WTC11 (cell line): ENCODE measurements around the gene PTBP2. TPM values are rescaled to one million over a fixed set of nuclear protein-coding genes. Genes with fewer than 3 reads are reported as not detected.

Source experiments
- ATAC-seq: fragments of 200-7000 bp; cut with Tn5 transposase; 2 replicates; pipeline ENCODE4 v1.10.0; 2021; ENCODE audit warnings: mild to moderate bottlenecking, moderate library complexity
- CTCF ChIA-PET: fragments of 300-600 bp; sonication (Branson Sonifier 250); formaldehyde crosslinking; loops from one replicate; lab custom pipeline; 2021; ENCODE audit warnings: antibody characterized with exemption; lab: Charles Lee
- POLR2A ChIA-PET: fragments of 350-600 bp; sonication (Branson Sonifier 250); formaldehyde crosslinking; loops from one replicate; lab custom pipeline; 2021; ENCODE audit warnings: antibody characterized with exemption; lab: Charles Lee
- DNase-seq: peaks from one replicate; pipeline ENCODE4 v3.0.0; 2021; ENCODE audit warnings: low spot score
- H3K27ac Mint-ChIP-seq: 2 replicates; pipeline ENCODE4 v1.8.0; 2021; ENCODE audit warnings: mixed read lengths
- H3K27me3 Mint-ChIP-seq: 2 replicates; pipeline ENCODE4 v1.8.0; 2021; ENCODE audit warnings: low read depth, mild to moderate bottlenecking, moderate library complexity, mixed read lengths
- H3K36me3 Mint-ChIP-seq: 2 replicates; pipeline ENCODE4 v1.8.0; 2021; ENCODE audit warnings: mixed read lengths
- H3K4me1 Mint-ChIP-seq: 2 replicates; pipeline ENCODE4 v1.8.0; 2022; ENCODE audit warnings: mixed read lengths
- H3K4me3 Mint-ChIP-seq: 2 replicates; pipeline ENCODE4 v1.8.0; 2021; ENCODE audit warnings: mild to moderate bottlenecking, moderate library complexity, mixed read lengths
- H3K9me3 Mint-ChIP-seq: 2 replicates; pipeline ENCODE4 v1.8.0; 2021; ENCODE audit warnings: mixed read lengths
- ATF2 ChIP-seq: sonication (generic); formaldehyde crosslinking; IDR thresholded peaks from 2 replicates; pipeline ENCODE4 v1.8.1; 2022; ENCODE audit warnings: low read depth, missing genetic modification reagents, borderline replicate concordance
- CDX4 ChIP-seq: fragments of 250-450 bp; sonication (Bioruptor Pico); IDR thresholded peaks from 2 replicates; pipeline ENCODE4 v1.9.0; 2021; ENCODE audit warnings: moderate library complexity, mild to moderate bottlenecking, inconsistent platforms, borderline replicate concordance
- CREM ChIP-seq: sonication (generic); formaldehyde crosslinking; IDR thresholded peaks from 2 replicates; pipeline ENCODE4 v1.8.1; 2022; ENCODE audit warnings: mild to moderate bottlenecking, missing genetic modification reagents, moderate library complexity
- E2F1 ChIP-seq: sonication (generic); formaldehyde crosslinking; IDR thresholded peaks from 2 replicates; pipeline ENCODE4 v1.8.0; 2022; ENCODE audit warnings: mild to moderate bottlenecking, missing genetic modification reagents
- E2F5 ChIP-seq: sonication (generic); formaldehyde crosslinking; IDR thresholded peaks from 2 replicates; pipeline ENCODE4 v1.8.1; 2022; ENCODE audit warnings: mild to moderate bottlenecking, moderate library complexity, missing genetic modification reagents
- ETV6 ChIP-seq: sonication (generic); formaldehyde crosslinking; IDR thresholded peaks from 2 replicates; pipeline ENCODE4 v1.8.1; 2022; ENCODE audit warnings: mild to moderate bottlenecking, missing genetic modification reagents
- FOXK1 ChIP-seq: sonication (generic); formaldehyde crosslinking; IDR thresholded peaks from 2 replicates; pipeline ENCODE4 v1.8.0; 2022; ENCODE audit warnings: mild to moderate bottlenecking, moderate library complexity, missing genetic modification reagents
- FOXP4 ChIP-seq: sonication (generic); formaldehyde crosslinking; IDR thresholded peaks from 2 replicates; pipeline ENCODE4 v1.8.0; 2022; ENCODE audit warnings: mild to moderate bottlenecking, missing genetic modification reagents
- JAZF1 ChIP-seq: fragments of 250-450 bp; sonication (Bioruptor Pico); IDR thresholded peaks from 2 replicates; pipeline ENCODE4 v1.9.0; 2021; ENCODE audit warnings: moderate library complexity, mild to moderate bottlenecking, inconsistent platforms
- PRDM15 ChIP-seq: sonication (generic); formaldehyde crosslinking; IDR thresholded peaks from 2 replicates; pipeline ENCODE4 v1.8.0; 2022; ENCODE audit warnings: missing genetic modification reagents
- SP1 ChIP-seq: sonication (generic); formaldehyde crosslinking; conservative IDR thresholded peaks from 2 replicates; pipeline ENCODE4 v1.8.1; 2022; ENCODE audit warnings: missing genetic modification reagents
- TP53 ChIP-seq: sonication (generic); formaldehyde crosslinking; IDR thresholded peaks from 2 replicates; pipeline ENCODE4 v1.8.1; 2023; ENCODE audit warnings: mild to moderate bottlenecking, missing genetic modification reagents
- ZNF232 ChIP-seq: sonication (generic); formaldehyde crosslinking; IDR thresholded peaks from 2 replicates; pipeline ENCODE4 v1.8.0; 2022; ENCODE audit warnings: mild to moderate bottlenecking, missing genetic modification reagents
- ZNF317 ChIP-seq: sonication (generic); formaldehyde crosslinking; IDR thresholded peaks from 2 replicates; pipeline ENCODE4 v1.8.1; 2023; ENCODE audit warnings: low read depth, mild to moderate bottlenecking, moderate library complexity, missing genetic modification reagents, borderline replicate concordance
- ZNF416 ChIP-seq: fragments of 250-450 bp; sonication (Bioruptor Pico); IDR thresholded peaks from 2 replicates; pipeline ENCODE4 v1.9.0; 2021; ENCODE audit warnings: mild to moderate bottlenecking, inconsistent platforms
- ZNF512 ChIP-seq: sonication (generic); formaldehyde crosslinking; IDR thresholded peaks from 2 replicates; pipeline ENCODE4 v1.8.1; 2022; ENCODE audit warnings: missing genetic modification reagents, borderline replicate concordance
- ZSCAN18 ChIP-seq: fragments of 250-450 bp; sonication (Bioruptor Pico); IDR thresholded peaks from 2 replicates; pipeline ENCODE4 v2.1.2; 2022; ENCODE audit warnings: mild to moderate bottlenecking, moderate library complexity
- total RNA-seq: library from RNA; stranded (reverse); gene quantifications from 3 replicates; pipeline ENCODE4 v1.2.3, GENCODE V29; 2021

PTBP2 gene
- total RNA-seq, 1 experiment from 2014 or later: 50.0 TPM

- peaks cover 22% of the 10 kb centered on the region for H3K36me3 Mint-ChIP-seq
- TF ChIP-seq TP53 (CRISPR knock-in tag): no peak
- TF ChIP-seq SP1 (CRISPR knock-in tag): 0 out of 2 replicates have a peak, but pooled peaks have one; percentile 13
- DNase-seq (no peak), ATAC-seq (no peak)
- no peaks in the 10 kb centered on the region for H3K27me3 Mint-ChIP-seq
- peaks cover 34% of the 10 kb centered on the region for H3K4me1 Mint-ChIP-seq
- ChIA-PET POLR2A (no interaction called here), CTCF (no interaction called here)
- peaks cover 4% of the 10 kb centered on the region for H3K9me3 Mint-ChIP-seq
- peak overlapping the region; percentile 97 for H3K27ac Mint-ChIP-seq
- H3K4me3 Mint-ChIP-seq: peak overlapping the region; percentile 91
These were observed 550 bp upstream of the PTBP2 start for GRCh38 chr1:96721053-96721415.

- TF ChIP-seq FOXK1 (CRISPR knock-in tag): no peak
- TF ChIP-seq JAZF1: no peak
- no peak for TF ChIP-seq SP1 (CRISPR knock-in tag)
- TF ChIP-seq TP53 (CRISPR knock-in tag): no peak
- TF ChIP-seq CDX4 (CRISPR knock-in tag): no peak
- TF ChIP-seq E2F1 (CRISPR knock-in tag): peak; percentile 48; the same call in 1 of the 2 replicates
- no peak for TF ChIP-seq ATF2
- no peak for TF ChIP-seq E2F5 (CRISPR knock-in tag)
- 0 out of 2 replicates have a peak, but pooled peaks have one; percentile 24 for TF ChIP-seq FOXP4 (CRISPR knock-in tag)
- TF ChIP-seq ZSCAN18: no peak
- TF ChIP-seq ZNF232 (CRISPR knock-in tag): 0 out of 2 replicates have a peak, but pooled peaks have one; percentile 19
- TF ChIP-seq CREM: no peak
- peak; percentile 68 for ATAC-seq
- Mint-ChIP-seq H3K27me3 (no peaks in the 10 kb centered on the region), H3K27ac (peak overlapping the region; percentile 97), H3K4me1 (peaks cover 33% of the 10 kb centered on the region), H3K9me3 (peaks cover 4% of the 10 kb centered on the region), H3K36me3 (peaks cover 32% of the 10 kb centered on the region), H3K4me3 (peak overlapping the region; percentile 91)
- CTCF ChIA-PET: interaction anchor here (0.7 kb wide), 1 partner anchor 592 kb away, joined by 4 read pairs; no protein-coding TSS in a partner anchor
- peak; percentile 50 for DNase-seq
- POLR2A ChIA-PET: no interaction called here
These were observed 758 bp downstream of the PTBP2 start for GRCh38 chr1:96722161-96722922.

GRCh38 chr1:96722958-96723357, 1.4 kb downstream of the PTBP2 start:
- POLR2A ChIA-PET: no interaction called here
- H3K27me3 Mint-ChIP-seq: no peaks in the 10 kb centered on the region
- DNase-seq: no peak
- TF ChIP-seq ETV6 (CRISPR knock-in tag): no peak
- no peak for TF ChIP-seq ZNF512 (CRISPR knock-in tag)
- no peak for TF ChIP-seq PRDM15
- no peak for TF ChIP-seq ZNF317 (CRISPR knock-in tag)
- TF ChIP-seq ZNF416: no peak
- TF ChIP-seq, all 79 proteins: peak for 0
- Mint-ChIP-seq H3K4me3 (peak overlapping the region; percentile 91), H3K36me3 (peaks cover 35% of the 10 kb centered on the region), H3K27ac (peak overlapping the region; percentile 97), H3K4me1 (peaks cover 37% of the 10 kb centered on the region), H3K9me3 (peaks cover 4% of the 10 kb centered on the region)
- no peak for ATAC-seq
- CTCF ChIA-PET: no interaction called here
